Central memory CD4-positive, alpha-beta T cell (primary cell): Measurements from ENCODE around the gene OSM.

Experiments
- DNase-seq: peaks from one replicate; pipeline ENCODE4 v3.0.0; 2022
- total RNA-seq, 3 experiments: gene quantifications; one replicate each; lab custom pipeline; 2026; lab: John Stamatoyannopoulos, UW

Gene OSM
- total RNA-seq: 7.6 to 24.4 (median 13.7) reads per million in 3 experiments

DNA sequence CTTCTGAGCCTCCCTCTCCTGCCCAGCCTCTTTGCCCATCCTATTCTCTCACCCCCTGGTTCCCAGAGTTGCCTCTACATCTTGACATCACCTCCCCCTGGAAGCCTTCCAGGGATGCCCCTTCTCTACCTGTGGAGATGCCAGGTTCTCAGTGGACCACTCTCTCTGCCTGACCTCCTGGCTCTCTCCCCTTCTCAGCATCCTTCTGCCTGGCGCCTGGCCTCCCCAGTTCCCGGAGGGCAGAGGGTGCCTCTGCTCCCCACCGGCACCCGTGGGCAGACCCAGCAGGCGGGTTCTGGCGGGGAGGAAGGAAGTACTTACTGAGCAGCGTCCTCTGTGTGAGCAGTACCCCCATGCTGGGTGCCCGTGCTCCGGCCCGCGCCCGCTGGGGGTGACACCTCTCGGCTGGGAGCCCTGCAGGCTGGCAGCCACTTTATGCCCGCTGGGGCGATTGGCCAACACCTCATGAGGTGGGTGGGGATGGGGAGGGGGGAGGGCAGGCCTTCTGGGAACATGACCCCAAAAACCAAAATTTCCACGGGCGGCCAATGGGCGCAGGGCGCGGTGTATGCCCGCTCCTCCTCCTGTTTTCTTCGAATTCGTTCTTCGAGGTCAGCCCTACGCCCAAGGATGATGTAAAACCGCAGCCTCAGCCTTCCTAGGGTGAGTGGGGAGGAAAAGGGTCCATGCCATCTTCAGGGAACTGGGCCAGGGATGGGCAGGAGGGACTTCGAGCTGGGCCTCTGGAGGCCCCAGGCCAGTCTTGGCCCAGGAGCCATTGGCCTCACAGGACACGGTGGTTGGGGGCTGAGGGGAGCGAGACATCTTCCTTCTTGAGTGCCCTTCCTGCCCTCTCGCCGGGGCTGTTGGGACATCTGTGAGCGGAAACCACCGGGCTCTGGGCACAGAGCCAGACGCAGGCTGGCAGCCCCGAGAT, at the start of gene OSM:
TSS of gene OSM (minus strand) at position 407 of the 937 bp plus-strand sequence. CDS start at position 355, 52 bp downstream.
- DNase-seq: peak; percentile 74

DNA sequence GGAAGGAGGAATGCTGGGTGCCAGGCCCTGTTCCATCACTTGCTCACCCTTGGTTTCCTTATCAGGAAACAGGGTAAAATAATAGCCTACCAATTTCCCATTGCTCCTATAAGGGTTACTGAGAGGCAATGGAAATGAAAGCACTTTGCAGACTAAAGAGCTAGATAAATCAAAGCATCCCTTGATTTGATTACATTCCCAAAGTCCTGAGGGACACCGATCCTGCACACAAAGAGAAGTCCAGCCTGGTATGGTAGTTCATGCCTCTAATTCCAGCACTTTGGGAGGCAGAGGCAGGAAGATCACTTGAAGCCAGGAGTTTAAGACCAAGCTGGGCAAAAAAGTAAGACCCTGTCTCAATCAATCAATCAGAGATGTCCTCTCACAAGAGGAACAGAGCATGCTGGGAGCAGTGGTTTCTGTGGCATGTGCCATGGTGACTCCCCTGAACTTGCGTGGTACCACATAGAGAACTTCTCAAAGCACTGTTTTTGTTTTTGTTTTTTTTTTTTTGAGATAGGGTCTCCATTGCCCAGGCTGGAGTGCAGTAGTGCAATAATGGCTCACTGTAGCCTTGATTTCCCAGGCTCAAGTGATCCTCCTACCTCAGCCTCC, 49.4 kb upstream of the OSM start:
- no peak for DNase-seq

DNA sequence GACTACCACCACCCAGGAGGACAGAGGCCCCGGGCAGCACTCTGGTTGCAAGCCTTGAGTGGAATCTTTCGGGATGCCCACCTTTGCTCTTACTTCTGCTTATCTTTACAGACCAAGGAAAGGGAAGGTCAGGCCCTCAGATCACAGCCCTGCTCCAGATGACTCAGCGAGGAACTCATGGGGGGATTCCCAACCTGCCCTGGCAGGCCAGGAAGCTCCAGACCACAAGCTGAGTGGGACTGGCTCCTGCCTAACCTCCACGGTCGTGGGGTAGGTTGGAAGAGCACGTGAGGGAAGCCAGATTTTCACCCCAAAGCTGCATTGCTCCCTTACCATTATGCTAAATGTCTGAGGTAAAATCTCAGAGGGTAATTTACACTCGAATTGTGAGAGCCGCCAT, 48.3 kb upstream of the OSM start:
- peak; percentile 31 for DNase-seq

DNA sequence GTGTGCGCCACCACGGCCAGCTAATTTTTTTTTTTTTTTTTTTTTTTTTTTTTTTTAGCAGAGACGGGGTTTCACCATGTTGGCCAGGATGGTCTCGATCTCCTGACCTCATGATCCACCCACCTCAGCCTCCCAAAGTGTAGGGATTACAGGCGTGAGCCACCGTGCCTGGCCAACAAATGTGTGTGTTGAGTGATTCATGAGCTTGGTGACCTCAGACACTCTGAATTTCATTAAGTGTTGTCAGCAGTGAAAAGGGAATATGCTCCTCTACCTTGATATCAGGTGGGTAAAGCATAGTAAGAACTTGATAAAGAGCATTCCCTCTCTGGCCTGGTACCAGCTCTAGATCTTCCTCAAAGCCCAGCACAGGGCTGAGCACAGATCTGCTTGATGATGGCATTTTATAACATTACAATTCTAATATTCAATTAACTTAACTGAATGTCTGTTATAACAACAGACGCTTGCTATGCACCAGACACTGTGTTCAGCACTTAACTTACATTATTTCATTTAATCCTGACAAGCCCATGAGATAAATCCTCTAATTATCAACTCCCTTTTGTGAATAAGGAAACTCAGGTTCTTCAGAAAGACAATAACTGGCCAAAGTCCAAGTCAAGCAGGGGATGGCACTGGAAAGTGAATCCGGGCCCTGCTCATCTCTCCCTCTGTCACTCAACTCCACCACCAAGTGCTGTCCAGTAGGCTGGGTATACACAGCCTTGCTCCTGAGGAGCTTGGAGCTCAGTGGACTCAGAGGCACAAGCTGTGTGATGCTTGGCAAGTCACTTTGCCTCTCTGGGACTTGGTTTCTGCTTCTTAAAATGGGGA, 47.1 kb upstream of the OSM start:
- no peak for DNase-seq

DNA sequence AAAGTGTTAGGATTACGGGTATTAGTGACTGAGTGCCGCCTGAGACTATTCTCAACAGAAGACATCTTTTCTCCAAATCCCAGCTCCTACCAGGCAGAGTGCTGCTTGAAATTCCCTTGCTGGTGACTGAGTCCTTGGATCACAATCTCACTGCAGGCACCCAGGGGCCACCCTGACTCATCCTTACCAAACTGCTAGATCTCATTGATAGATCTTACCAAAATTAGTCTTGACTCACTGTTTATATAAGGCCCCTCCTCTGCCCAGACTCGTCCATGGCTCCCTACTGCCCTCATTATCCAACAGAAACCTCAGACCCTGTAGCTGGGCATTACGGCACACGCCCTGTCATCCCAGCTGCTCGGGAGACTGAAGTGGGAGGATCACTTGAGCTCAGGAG, 45.4 kb upstream of the OSM start:
- no peak for DNase-seq

DNA sequence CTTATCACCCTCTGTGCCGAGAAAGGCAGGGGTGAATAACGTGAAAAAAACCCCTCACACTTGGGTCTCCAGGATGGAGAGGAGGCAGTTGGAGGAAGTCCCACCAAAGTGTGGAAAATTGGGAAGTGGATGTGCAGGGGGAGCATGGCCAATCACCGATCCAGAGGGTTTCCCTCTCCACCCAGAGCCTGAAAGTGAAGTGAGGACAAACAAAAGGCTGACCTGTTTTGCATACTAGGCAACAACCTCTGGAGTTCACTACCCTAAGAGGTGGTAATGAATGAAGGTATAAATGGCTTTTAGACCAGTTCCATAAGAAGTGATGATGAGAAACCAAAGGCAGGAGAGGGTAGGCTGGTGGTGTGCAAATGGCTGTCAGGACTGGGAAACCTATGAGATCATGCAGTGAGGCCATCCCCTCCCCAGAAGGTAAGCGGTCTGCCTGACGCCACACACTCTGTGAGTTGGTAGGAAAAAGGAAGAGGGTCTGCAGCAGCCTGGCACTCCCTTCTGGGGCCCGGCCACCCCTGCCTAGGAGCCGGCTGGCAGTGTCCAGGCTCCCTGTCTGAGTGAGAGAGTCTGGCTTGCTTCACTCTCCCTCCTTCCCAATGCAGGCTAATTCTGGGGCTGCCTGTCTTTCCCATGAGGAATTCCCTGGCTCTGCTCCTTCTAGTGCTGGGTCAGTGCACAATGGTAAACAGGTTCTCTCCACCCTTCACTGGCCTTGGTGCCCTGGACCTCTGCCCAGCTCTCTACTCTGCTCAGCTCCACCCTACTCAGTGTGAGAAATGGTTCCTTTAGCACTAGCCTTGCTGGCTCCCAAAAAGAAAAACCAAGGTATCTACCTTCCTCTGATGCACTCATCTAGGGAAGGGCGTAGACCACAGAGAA, 44.5 kb upstream of the OSM start:
- no peak for DNase-seq

DNA sequence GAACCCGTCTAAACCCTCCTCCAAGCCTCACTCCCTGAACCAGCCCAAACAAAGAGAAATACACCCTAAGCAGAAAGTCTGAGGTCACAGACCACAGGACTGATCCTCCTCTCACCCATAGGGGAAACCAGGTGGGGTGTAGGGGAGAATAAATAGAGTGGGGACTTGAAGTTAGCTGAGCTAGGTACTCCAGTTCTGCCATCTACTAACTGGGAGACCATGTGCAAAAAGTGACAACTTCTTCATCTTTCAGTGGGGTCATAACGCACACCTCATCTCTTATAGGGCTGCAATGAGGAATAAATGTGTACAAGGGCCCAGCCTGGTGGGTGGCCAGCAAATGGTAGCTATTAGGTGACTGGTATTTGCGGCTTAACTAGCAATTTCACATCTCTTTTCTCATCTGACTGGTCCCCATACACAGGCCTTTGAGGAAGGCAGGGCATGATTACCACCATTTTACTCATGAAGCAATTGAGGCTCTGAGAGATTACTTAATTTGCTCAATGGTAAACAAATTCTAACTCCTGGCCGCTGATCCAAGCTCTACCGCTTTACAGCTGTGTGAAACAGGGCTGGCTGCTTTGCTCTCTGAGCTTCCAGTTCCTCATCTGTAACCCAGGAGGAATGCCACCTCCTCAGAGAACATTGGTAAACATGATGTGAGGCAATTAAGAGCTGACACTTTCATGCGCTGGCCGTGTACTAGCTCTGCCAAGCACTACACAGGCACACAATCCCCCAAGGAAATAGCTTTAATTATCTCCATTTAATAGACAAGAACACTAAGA, 43.5 kb upstream of the OSM start:
- DNase-seq: peak; percentile 48

DNA sequence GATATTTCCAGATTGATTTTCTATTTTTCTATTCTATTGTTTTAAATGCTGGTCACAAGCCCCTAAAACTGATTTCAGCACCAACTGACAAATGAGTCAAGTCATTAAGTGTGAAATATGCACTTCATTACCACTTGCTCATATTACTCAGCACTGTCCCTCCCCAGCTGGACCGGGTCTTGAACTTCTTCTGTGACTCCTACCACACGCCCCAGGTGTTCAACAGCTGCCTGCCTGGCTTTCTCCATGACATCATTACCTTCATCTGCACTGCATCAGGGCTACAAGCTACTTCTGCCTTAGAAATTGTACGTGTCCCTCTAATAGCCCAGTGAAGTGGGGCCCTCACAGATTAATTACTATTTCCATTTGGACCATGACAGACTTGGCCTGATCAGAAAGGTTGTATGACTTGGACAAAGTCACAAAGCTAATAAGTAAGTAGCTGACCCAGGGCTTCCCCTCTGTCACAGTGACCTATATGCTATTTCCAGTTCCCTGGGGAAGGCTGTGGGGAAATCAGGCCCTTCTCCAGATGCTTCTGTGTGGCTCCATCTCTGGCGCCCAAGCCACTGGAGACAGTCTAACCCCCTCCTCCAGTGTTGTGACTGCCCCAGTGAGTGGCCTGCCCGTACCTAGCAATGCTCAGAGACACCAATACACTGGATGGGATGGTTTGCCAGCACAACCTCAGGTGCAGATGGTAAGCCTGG, 42.0 kb upstream of the OSM start:
- no peak for DNase-seq

DNA sequence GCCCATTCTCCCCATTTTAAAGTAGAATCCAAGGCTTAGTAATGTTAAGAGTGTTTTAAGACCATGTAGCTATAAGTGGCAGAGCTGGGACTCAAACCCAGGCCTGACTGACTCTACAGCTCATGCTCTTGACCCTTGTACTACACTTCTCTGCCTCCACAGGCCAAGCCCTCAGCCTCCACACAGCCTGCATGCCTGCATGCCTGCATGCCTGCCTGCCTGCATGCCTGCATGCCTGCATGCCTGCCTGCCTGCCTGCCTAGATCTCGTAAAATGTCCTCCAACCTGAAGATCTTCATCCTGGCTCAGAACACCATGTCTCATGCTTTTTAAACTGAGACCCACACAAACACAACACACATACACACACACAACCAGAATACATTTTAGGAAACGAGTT, 41.4 kb upstream of the OSM start:
- no peak for DNase-seq

DNA sequence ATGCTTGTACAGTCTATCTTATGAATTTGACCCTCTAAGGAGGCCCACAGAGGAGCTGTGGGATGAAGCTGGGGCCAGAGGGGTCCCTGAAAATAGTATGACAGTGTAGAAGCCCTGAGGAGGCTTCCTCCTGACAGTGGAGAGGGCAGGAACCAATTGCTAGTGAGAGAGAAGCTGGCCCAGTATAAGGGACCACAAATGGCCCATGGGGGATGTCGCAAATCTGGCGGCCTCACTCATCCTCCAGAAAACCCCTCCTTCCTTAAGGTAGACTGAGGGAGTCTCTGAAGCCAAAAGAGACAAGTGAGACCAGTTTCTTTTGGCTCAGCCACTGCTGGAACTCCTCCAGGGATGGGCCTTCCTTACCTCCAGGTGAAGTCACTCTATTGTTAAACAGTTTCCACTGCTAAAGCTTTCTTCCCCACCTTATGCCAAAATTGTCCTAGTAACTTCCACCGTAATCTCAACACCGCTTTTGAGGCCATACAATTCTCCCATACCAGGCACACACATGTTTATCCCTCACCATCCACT, 40.5 kb upstream of the OSM start:
- no peak for DNase-seq

DNA sequence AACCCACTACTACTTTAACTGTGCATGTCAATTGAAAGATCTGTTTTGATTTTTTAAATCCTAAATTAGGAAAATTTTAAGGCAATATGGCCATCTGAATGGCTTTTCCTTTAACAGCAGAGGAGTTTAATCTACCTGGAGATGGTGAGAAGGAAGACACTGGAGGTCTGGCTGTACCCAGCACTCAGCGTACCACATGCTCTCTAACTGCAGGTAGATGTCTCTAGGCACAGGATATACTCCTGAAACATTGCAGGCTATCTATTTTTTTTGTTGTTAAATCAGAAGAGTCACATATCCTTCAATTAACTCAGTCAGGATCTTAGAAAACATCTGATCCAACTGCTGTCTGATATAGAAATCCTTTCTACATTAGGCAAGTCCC, 40.0 kb upstream of the OSM start:
- no peak for DNase-seq

DNA sequence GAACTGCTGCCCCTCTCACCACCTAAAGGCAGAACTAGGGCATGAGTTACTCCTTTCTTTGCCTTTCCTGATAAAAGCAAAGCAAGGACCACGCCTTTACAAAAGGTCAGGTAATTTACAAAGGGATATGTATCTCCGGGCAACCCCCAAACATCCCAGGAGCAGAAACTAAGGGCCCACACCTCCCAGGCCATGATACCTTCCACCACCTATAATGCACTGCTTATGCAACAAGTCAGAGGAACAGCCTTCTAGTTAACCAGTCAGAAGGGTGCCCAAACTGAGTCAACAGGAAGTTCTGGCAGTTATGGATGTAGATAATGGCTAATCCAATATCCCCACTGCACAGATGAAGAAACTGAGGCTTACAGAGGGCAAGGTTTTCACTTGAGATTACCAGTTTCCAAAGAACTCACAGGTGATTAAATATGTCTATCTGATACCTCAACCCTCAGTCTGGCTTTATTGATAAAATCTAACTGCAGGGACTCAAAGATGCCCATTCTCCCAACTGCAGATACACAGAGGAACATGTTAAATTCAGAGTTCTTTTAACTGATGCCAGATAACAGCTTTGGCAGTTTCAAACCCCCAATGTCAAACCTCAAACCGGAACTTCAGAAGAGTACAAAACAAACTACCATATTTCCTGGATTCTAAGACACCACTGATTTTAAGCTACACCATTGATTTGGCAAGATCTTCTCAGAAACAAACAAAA, 39.4 kb upstream of the OSM start:
- DNase-seq: peak; percentile 78

DNA sequence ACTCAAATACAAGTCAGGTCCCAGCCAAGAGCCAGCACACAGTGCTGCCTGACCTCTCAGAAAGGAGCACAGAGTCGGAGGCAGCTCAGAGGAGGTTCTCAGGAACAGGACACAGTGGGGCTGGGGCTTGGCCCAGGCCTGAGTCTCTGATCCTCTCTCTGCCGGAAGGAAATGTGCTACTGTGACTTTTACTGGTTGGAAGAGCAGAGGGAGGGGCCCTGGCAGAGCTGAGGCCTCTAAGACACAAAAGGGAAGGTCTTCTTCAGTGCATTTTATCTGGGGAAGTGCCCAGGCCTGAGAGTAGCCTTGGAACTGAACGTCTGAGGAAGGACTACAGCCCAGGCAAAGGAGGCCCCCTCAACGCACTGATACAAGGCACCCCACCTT, 38.9 kb upstream of the OSM start:
- peak; percentile 63 for DNase-seq

DNA sequence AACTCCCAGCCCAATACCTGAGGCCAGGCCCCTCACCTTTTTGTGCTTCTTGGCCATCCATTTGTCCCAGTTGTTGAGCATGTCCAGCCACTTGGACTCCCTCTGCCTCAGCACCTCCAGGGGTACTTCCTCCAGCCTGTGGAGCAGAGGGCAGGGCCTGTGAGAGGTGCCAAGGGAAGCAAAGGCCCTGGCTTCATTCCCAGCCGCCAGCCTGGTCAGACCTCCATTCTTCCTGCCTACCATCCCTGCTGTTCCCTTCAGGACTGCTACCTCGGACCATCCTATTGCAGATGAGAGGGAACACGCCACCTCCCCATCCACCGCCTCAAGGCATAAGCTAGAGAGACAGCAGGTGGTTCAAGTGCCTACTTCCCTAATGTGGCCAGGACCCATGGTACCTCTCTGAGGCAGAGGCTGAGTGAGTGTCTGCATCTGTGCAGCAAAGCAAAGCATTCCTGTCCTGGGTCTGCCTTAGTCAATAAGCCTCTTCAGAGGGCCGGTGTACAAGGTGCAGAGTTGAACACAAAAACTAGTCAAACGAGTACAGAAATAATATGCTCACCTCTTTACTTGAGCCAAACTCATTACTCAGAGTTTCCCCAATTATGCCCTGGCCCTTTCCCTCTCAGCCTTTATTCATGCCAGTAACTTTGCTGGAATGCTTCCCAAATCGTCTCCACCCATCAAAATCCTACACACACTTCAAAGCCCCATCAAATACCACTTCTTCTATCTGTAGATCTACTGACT, 38.0 kb upstream of the OSM start:
- no peak for DNase-seq

DNA sequence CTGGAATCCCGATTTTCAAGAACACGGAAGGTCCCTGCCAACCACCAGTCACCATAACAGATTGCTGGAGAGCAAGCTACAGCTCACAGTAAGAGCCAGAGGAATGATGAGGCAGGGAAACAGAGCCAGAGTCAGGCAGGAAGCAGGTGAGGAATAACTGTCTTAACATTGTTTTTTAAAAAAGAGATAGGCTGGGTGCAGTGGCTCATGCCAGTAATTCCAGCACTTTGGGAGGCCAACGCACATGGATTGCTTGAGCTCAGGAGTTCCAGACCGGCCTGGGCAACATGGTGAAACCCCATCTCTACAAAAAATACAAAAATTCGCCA, 36.1 kb upstream of the OSM start:
- no peak for DNase-seq

DNA sequence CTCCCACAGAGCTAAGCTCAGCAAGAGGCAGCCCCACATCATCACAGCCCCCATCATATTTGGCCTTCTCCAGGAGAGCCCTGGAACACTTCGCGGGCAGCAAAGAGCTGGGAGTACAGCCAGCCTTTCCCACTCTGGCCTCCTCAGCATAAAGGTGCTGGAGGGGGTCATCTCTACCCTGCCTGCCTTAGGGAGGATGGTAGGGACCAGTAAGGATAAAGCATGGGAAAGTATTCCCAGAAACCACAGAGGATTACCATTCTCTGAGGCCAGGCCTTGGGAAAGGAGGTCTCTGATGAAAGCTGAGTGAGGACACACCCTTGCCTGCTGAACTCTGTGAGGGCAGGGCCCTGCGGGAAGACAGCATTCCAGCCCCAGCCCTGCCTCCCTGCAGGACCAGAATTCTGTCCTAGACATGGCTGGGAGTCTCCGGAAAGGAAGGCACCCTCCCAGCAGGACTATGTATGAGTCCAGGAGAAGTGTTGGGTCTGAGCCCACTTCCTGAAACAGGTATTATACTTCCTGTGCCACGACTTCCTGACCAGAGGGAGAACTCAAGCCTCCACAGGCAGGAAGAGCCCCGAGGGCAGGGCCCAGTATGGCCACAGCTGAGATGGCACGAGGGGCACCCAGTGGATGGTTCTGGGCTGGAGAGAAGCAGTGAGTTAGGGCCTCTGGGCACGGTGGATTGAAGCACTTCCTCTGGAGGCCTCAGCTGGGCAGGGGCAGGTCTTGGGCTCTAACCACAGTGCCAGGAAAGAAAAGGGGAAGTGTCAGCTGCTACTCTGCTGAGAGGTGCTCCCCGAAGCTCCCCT, 35.6 kb upstream of the OSM start:
- no peak for DNase-seq

DNA sequence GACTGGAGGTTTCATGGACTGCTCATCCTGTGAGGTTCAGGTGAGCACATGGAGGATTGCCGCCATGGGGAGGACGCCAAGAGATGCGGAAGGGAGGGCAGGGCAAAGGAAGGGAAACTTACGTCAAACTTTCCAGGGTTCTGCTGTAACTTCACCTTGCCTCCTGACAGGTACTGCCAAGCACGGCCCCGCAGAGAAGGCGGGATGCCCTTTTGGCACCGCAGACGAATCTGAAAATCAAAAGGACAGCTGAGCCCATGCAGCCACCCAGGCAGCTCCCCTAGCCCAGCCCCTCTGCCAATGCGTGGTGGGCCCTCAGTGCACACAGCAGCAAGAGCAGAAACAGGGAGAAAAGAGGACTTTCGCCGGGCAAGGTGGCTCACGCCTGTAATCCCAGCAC, 32.7 kb upstream of the OSM start:
- DNase-seq: no peak

DNA sequence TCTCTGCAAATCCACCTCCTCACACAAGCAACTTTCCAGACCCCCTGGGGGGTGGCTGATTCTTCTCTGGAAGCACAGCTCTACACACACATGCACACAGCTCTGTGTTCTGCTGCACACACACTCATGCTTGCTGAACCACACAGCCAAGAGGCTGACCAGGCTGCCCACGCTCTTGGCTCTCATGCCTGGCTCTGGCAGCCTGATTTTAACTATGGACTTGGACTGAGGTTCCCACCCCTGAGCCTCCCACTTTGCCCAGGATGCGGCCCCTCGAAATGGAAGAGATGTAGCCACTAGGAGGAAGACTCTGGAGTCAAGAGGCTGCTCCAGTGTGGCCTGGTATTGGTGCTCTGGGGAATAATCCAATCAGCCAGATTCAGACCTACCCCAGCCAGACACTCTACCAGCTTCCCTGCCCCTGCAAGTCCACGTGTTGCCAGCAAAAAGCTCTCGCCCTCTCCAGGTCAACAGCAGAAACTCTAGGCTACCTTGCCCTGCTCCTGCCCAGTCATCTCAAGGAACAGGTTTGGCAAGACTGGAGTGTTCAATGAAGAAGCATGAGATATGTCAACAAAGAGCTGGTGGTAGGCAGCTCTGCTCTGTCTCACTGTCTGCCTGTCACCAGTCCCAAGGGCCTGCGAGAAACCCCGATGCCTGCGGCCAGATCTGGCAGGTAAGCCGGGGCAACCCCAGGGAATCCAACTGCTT, 31.5 kb upstream of the OSM start:
- DNase-seq: no peak
